OCI-LY1 (cell line): ENCODE results near the gene SOX18.

Experiments
- CTCF ChIP-seq: fragments of 200-600 bp; sonication (generic), shearing (Covaris generic); IDR thresholded peaks from 2 replicates; pipeline ENCODE4 v1.5.1; 2017; ENCODE audit warnings: mild to moderate bottlenecking, antibody characterized with exemption, low read length, moderate library complexity, mixed read lengths
- EZH2 ChIP-seq: fragments of 200-600 bp; sonication (generic), shearing (Covaris generic); IDR thresholded peaks from 2 replicates; pipeline ENCODE4 v1.8.0; 2017; ENCODE audit warnings: borderline replicate concordance, mixed run types, mild to moderate bottlenecking, antibody characterized with exemption, low read length, moderate library complexity, mixed read lengths

GRCh38 chr20:64023361-64024140 lies 25.9 kb downstream of the SOX18 start:
- no peak for TF ChIP-seq CTCF
- no peak for TF ChIP-seq EZH2
